NCI-H774 (cell line): ENCODE measurements around the gene ECEL1.
"Not testable (repeated sequence)": the region's sequence is repeated elsewhere in the genome, so short reads cannot be mapped to it uniquely, and the experiment has no call there.

ENCODE experiments used
- DNase-seq: peaks from one replicate; lab custom pipeline; 2025; lab: John Stamatoyannopoulos, UW

The ECEL1 gene

DNA sequence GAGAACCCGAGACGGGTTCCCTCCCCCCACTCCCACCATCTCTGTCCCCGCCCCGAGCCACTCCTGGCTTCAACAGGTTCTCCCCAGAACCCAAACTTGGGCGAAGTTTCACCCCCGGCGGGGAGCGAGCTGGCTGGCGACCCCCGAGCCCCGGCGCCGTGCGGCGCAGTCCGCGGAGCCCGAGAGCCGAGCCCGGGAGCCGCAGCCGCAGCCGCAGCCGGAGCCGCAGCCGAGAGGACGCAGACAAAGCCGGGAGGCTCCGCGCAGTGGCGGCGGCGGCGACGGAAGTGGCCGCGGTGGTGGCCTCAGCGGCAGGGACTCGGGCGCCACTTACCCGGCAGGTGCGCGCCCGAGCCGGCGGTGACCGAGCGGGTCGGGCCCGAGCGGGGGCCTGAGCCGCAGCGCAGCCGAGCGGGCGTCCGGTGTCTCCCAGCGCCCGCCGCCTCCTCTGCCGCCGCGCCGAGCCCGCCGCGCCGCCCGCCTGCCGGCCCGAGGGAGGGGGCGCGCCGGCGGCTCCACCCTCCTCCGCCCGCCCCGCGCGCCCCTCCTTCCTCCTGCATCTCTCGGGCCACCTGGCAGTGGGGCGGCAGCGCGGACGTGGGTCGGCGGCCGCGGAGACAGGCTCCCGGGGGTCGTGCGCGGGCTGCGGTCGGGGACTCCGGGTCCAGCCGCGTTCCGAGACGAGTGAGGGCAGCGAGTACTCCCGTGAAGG is at the start of gene ECEL1:
Gene ECEL1 (minus strand): TSS at position 450 of the 712 bp plus-strand sequence. CDS start 1,181 bp downstream, outside the sequence.
- no peak for DNase-seq

- peak; percentile 5 for DNase-seq
Measured at GRCh38 chr2:232537079-232537478, 49.4 kb upstream of the ECEL1 start.

DNA sequence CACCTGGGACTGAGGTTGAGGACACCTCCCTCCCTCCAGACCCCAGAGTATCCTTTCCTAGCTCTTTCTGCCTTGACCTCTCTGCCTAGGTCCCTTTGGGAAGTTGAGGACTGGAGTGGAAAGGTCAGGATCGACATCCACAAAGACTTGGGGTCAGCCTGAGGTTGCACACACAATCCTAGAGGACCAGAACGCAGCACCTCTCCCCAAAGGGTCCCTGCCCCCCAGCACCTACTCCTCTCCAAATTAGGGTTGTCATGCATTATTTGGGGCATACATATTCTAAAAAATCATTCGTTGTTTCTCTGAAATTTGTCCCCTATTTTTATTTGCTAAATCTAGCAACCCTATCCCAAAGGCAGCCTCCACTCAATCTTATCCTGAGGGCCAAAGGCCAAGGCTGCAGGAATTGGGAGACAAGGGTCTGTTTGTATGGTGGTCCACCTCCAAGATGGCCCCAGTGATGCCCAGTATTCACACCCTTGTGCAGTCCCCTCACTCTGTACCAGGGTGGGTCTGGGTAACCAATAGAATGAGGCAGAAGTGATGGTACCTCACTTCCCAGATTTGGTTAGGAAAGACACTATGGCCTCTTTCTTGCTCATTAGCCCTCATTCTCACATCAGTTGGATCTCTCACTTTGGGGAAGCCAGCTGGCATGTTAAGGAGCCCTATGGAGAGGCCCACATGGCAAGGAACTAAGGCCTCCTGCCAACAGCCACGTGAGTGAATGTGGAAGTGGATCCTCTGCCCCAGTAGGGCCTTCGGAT is 48.3 kb upstream of the ECEL1 start:
- no peak for DNase-seq

DNA sequence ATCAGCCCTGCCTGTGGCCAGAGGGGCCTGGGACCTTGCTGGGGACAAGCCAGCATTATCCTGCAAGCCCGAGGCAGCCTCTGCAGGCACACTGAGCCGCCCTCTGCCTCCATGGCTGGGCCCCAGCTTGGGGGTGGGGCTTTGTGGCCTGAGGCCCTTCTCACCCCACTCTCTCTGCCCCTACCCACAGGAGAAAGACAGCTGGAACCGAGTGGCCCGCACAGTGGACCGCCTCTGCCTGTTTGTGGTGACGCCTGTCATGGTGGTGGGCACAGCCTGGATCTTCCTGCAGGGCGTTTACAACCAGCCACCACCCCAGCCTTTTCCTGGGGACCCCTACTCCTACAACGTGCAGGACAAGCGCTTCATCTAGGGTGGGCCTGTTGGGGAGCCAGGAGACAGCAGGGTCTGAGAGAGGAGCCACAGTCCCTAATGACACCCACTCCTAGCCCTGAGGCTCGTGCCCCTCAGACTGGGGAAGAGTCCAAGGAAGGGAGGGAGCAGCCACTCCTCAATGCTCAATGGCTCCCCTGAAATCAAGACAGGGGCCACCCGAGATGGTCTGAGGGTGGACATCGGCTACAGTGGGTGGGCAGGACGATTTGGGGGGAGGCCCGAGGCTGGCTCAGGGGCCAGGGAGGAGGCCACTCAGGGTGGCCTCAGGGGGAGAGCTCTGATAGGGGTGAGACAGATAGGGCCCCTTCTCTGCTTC is 47.5 kb upstream of the ECEL1 start:
- no peak for DNase-seq

DNA sequence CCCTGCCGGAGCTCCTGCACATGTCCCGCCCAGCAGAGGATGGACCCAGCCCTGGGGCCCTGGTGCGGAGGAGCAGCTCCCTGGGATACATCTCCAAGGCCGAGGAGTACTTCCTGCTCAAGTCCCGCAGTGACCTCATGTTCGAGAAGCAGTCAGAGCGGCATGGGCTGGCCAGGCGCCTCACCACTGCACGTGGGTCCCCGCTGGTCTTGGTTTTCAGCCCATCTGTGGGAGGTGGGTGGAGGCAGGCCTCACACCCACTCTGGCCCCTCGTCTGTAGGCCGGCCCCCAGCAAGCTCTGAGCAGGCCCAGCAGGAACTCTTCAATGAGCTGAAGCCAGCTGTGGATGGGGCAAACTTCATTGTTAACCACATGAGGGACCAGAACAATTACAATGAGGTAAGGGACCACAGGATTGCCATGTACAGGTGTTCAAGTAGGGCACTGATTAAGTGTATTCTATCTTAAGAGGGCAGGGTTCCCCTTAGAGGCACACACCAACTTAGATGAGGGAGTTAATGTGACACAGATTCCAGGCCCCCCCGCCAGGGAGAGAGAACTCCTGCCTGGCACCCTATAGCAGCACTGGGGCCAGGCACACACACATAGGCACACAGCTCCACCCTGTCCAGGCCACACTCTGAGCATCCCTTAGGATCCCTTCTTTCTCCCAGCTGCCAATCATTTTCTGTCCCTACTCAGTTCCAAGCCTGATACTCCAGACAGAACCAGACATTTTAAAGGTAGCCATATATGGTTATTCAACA is 46.5 kb upstream of the ECEL1 start:
- DNase-seq, result no peak

- not testable (repeated sequence) for DNase-seq
Measured at GRCh38 chr2:232532821-232533220, 45.2 kb upstream of the ECEL1 start.

DNA sequence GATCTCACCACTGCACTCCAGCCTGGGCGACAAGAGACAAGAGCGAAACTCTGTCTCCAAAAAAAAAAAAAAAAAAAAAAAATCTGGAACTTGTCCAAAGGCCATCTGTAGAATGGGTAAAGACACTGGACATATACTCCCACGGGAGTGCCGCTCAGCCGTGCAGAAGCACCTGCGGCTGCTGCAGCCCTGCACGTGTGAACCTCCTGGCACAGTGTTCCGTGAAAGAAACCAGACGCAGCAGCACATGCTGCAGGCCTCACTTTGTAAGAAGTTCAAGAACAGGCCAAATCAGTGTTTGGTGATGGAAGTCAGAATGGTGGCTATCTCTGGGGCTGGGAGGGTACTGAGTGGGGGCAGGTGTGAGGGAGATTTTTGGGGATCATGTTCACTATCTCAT is 44.8 kb upstream of the ECEL1 start:
- DNase-seq, result no peak

- DNase-seq, result no peak
Measured at GRCh38 chr2:232530626-232531260, 43.1 kb upstream of the ECEL1 start.

DNA sequence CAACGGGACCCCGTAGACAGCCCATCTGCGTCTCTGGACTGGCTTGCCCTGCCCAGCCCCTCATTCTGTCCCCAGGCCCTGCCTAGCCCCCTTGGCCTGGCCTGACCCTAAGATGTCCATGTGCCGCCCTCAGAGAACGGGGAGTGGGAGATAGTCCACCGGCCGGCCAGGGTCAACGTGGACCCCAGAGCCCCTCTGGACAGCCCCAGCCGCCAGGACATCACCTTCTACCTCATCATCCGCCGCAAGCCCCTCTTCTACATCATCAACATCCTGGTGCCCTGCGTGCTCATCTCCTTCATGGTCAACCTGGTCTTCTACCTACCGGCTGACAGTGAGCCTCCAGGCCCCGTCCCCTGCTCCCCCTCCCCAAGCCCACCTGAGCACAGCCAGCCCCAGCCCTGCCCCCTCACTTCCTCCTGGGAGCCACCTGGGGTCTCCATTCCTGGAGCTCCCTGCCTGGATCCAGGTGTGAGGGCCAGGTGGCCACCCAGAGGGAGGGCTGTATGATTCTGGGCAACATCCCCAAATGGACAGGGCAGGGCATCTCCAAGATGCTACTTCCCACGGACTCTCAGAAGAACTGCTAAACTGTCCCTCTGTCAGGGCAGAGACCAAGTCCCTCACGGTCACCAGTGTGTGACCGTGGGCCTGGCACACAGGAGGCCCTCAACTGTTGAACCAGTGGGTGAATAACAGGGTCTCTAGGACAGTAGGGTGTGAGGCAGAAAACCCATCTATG is 42.3 kb upstream of the ECEL1 start:
- no peak for DNase-seq

DNA sequence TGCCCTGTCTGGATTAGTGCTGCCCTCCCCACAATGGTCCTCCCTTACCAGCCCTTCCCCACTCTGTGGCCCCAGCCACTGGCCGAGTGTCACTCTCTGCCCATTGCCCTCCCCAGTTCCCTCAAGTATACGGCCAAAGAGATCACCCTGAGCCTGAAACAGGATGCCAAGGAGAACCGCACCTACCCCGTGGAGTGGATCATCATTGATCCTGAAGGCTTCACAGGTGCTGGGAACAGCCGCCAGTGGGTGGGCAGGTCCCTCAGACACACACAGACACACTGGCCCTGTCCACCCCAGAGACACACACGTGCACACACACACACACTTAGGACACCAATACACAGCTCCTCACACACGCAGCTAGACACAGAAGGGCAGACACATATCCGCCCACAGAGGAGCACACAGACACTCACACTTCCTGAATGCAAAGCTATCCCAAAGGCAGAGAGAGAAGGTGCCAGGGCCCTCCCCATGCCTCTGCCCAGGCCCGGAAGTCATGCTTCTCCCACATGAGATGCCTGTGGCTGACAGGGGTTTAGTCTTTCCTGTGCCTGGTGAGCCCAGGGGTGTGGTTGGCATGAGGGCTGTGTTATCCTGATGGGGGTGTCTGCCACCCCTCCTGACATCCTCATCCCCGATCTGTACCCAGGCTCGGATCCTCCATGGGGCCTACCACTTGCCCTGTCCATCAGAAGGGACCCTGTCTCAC is 41.3 kb upstream of the ECEL1 start:
- DNase-seq, result no peak

- no peak for DNase-seq
Measured at GRCh38 chr2:232527905-232528470, 40.4 kb upstream of the ECEL1 start.

- no peak for DNase-seq
Measured at GRCh38 chr2:232526372-232526941, 38.8 kb upstream of the ECEL1 start.

DNA sequence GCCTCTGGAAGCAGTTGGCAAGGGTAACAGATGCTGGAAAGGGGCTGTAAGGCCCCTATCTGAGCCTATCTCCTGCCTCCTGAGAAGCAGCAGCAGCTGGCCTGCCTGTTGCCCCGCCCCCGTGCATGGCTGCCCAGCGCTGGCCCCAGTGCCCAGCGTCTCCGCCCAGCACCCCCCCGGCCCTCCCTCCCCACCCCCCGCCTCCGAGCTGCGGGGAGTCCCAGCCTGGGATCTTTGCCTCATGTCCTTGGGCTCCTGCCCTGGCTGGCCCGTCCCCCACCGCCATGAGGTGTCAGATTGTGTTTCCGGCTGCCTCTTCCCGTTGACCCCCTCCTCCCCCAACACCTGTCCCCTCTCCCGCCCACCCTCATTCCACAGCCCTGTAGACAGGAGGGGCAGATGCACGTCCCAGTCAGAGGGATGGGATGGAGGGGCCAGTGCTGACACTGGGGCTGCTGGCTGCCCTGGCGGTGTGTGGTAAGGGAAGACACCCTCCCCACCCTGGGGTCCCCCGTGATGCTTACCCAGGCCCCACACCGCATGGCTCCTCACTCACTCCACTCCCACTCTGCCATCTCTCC is 38.2 kb upstream of the ECEL1 start, which contains the start of gene CHRND:
Gene CHRND (plus strand): TSS at position 370 of the 581 bp plus-strand sequence. CDS start 56 bp downstream, at position 426.
- no peak for DNase-seq

DNA sequence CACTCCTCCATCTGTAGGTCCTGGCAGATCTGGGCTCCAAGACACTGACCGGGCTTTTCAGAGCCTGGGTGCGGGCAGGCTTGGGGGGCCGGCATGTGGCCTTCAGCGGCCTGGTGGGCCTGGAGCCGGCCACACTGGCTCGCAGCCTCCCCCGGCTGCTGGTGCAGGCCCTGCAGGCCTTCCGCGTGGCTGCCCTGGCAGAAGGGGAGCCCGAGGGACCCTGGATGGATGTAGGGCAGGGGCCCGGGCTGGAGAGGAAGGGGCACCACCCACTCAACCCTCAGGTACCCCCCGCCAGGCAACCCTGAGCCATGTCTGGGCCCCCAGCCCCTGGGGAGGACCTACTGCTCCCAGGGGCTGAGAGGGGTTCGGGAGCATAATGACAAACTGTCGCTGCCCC is 37.6 kb upstream of the ECEL1 start:
- DNase-seq, result no peak

- DNase-seq, result no peak
Measured at GRCh38 chr2:232524771-232525170, 37.1 kb upstream of the ECEL1 start.

- no peak for DNase-seq
Measured at GRCh38 chr2:232523682-232524597, 36.3 kb upstream of the ECEL1 start.

- DNase-seq, result no peak
Measured at GRCh38 chr2:232523402-232523681, 35.7 kb upstream of the ECEL1 start.
